ENCODE data around the gene SLPI. TPM values are rescaled to one million over a fixed set of nuclear protein-coding genes. Genes with fewer than 3 reads are reported as not detected.

Gene SLPI
- total RNA-seq, 6 donors from 2014 or later = 1,039 to 7,285 (median 2,025) TPM

DNA sequence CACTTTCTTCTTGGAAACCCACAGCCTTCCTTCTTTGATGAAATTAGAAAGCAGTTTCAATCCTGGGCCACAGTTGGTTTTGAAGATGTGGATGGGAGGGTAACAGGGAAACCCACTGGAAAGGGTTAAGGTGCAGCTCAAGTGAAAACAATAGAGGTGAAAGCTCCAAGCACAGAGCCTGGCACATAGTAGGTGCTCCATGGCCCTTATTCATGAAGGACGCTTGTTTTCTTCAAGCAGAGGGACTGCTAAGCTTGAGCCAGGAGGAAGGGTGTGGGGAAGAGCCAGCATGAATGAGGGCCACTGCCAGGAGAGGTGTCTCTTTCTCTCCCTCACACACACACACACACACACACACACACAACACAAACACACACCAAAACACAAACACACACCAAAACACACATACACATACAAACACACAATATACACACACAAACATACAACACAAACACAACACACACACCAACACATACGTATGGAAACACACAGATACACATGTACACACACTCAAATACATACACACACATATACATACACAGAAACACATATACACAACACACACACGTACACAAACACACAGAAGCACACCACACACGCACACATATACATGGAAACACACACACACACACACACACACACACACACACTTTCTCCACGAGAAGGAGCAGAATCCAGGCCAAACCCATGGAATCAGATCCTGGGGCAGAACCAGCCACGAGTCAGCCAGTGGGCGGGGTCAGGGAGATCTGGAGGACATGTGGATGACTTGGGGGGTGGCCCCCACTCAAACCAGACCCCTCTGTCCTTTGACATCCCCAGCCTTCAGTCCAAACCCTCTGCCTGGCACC lies 28.6 kb upstream of the SLPI start:
- no peak for DNase-seq
- 74 to 83% methylated on average over 5 to 7 of the region's 7 CpGs for WGBS, 2 donors
- peak in 1 of 2 donors; percentile 36 for ATAC-seq (ENCODE audit: low FRiP score in 2 of 2)

DNA sequence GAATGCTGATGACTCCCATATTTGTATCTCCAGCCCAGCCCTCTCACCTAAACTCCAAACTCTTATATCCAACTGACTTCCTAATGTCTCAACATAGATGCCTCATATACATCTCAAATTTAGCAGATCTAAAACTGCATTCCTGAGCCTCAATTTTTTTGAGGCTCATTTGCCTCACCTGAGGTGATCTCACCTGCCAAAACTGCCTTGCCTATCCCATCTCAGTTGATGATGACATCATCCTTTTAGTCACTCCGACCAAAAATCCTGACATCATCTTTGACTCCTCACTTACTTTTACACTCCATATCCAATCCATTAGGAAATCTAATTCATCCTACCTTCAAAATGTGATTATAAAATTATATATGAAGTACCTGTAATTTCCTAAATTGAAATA lies 25.6 kb upstream of the SLPI start:
- no peaks in the 10 kb centered on the region for H3K9me3 ChIP-seq
- 83 to 84% methylated on average over 1 of the region's 1 CpG for WGBS, 2 donors
- DNase-seq (no peak), ATAC-seq (ENCODE audit: low FRiP score in 2 of 2) (no peak)
- H3K27me3 ChIP-seq = no peaks in the 10 kb centered on the region
- H3K36me3 ChIP-seq = no peaks in the 10 kb centered on the region
- no peak overlapping the region for H3K4me3 ChIP-seq
- H3K27ac ChIP-seq = no peak overlapping the region
- no peaks in the 10 kb centered on the region for H3K4me1 ChIP-seq
- TF ChIP-seq EP300 (IDR thresholded peaks at IDR 0.05) = no peak
- TF ChIP-seq, protein P1, sequence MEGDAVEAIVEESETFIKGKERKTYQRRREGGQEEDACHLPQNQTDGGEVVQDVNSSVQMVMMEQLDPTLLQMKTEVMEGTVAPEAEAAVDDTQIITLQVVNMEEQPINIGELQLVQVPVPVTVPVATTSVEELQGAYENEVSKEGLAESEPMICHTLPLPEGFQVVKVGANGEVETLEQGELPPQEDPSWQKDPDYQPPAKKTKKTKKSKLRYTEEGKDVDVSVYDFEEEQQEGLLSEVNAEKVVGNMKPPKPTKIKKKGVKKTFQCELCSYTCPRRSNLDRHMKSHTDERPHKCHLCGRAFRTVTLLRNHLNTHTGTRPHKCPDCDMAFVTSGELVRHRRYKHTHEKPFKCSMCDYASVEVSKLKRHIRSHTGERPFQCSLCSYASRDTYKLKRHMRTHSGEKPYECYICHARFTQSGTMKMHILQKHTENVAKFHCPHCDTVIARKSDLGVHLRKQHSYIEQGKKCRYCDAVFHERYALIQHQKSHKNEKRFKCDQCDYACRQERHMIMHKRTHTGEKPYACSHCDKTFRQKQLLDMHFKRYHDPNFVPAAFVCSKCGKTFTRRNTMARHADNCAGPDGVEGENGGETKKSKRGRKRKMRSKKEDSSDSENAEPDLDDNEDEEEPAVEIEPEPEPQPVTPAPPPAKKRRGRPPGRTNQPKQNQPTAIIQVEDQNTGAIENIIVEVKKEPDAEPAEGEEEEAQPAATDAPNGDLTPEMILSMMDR (IDR thresholded peaks at IDR 0.05) = no peak
- TF ChIP-seq POLR2AphosphoS5 (IDR thresholded peaks at IDR 0.05) = no peak
- TF ChIP-seq POLR2A (IDR thresholded peaks at IDR 0.05) = no peak

More for the DNA sequence above, 28.6 kb upstream of the SLPI start:
- no peaks in the 10 kb centered on the region for H3K36me3 ChIP-seq
- no peaks in the 10 kb centered on the region for H3K9me3 ChIP-seq
- TF ChIP-seq POLR2A (IDR thresholded peaks at IDR 0.05) (no peak), POLR2AphosphoS5 (IDR thresholded peaks at IDR 0.05) (no peak), EP300 (IDR thresholded peaks at IDR 0.05) (no peak)
- TF ChIP-seq, protein P1 (IDR thresholded peaks at IDR 0.05) = no peak
- no peaks in the 10 kb centered on the region for H3K4me1 ChIP-seq
- H3K4me3 ChIP-seq = no peak overlapping the region
- no peaks in the 10 kb centered on the region for H3K27me3 ChIP-seq
- no peak overlapping the region for H3K27ac ChIP-seq

DNA sequence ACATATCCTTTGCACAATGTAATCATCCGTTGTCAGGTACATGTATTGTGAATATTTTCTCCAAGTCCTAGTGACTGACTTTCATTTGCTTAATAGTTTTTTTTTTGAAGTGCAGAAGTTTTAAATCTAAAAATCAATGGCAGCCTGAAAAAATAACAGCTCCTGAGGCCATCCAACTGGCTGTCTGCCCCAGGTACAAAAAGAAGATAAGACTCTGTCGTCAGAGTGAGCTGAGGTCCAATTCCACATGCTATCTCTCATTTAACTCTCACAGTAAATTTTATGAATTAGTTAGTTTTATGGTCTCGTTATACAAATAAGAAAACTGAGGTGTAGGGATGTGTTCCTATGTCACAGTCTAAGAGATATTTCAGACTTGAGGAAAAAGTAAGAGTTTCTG lies 21.0 kb upstream of the SLPI start:
- H3K4me3 ChIP-seq = no peak overlapping the region
- no peak overlapping the region for H3K27ac ChIP-seq
- H3K9me3 ChIP-seq = no peaks in the 10 kb centered on the region
- TF ChIP-seq POLR2A (IDR thresholded peaks at IDR 0.05) = no peak
- TF ChIP-seq, protein P1 (IDR thresholded peaks at IDR 0.05) = no peak
- TF ChIP-seq POLR2AphosphoS5 (IDR thresholded peaks at IDR 0.05) = no peak
- no peak for TF ChIP-seq EP300 (IDR thresholded peaks at IDR 0.05)
- no peaks in the 10 kb centered on the region for H3K27me3 ChIP-seq
- H3K36me3 ChIP-seq = no peaks in the 10 kb centered on the region
- WGBS, 2 donors = 80 to 81% methylated on average over 3 of the region's 3 CpGs
- ATAC-seq (ENCODE audit: low FRiP score in 2 of 2) (no peak), DNase-seq (no peak)
- no peaks in the 10 kb centered on the region for H3K4me1 ChIP-seq

DNA sequence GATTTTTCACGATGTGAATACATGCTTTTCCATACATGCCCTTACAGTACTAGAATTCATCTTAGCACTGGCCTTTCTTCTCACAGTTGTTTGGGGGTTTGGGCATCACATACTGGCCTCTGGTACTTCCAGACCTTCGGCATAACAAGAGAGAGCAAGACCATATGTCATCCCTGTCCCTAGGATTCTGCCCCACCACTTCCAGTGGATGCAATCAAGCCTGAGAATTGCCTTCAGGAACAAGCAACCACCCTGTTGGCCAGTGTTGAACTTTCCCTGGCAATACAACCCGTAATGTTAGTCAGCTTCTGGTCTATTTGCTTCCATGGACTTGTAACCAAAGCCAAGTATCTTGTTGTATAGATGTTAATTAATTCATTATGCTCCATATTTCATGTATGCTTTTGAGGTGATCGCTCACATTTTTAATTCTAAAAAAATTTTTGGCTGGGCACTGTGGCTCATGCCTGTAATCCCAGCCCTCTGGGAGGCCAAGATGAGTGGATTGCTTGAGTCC lies 15.4 kb upstream of the SLPI start:
- Histone ChIP-seq H3K9me3 (no peaks in the 10 kb centered on the region), H3K4me1 (no peaks in the 10 kb centered on the region), H3K27ac (no peak overlapping the region), H3K36me3 (no peaks in the 10 kb centered on the region), H3K4me3 (no peak overlapping the region), H3K27me3 (no peaks in the 10 kb centered on the region)
- no peak for TF ChIP-seq POLR2AphosphoS5 (IDR thresholded peaks at IDR 0.05)
- 89 to 91% methylated on average over 4 of the region's 4 CpGs for WGBS, 2 donors
- no peak for ATAC-seq (ENCODE audit: low FRiP score in 2 of 2)
- no peak for DNase-seq

DNA sequence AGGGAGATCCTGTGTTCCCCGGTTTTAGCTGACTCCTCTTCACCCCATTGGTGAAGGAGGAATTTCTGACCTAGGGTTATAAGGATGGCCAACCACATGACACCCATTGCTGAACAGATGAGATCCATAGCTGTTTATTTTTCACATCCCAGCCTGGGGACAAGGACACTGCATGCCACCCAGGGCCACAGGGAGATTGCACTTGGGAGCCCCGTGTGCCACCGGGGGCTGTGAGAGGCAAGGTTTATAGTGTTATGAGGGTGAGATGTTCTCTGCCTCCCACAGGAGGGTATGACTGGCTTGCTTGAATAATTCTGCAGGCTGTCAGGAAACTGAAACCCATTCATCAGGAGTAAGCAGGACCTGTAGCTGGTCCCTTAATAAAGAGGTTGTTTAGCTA lies 14.7 kb upstream of the SLPI start:
- no peak for TF ChIP-seq EP300 (IDR thresholded peaks at IDR 0.05)
- TF ChIP-seq POLR2AphosphoS5 (IDR thresholded peaks at IDR 0.05) = no peak
- no peak for TF ChIP-seq POLR2A (IDR thresholded peaks at IDR 0.05)
- TF ChIP-seq, protein P1 (IDR thresholded peaks at IDR 0.05) = no peak
- DNase-seq (no peak), ATAC-seq (ENCODE audit: low FRiP score in 2 of 2) (no peak)
- Histone ChIP-seq H3K27ac (no peak overlapping the region), H3K4me1 (no peaks in the 10 kb centered on the region), H3K27me3 (no peaks in the 10 kb centered on the region), H3K9me3 (no peaks in the 10 kb centered on the region), H3K36me3 (no peaks in the 10 kb centered on the region), H3K4me3 (no peak overlapping the region)
- 86 to 100% methylated on average over 1 to 3 of the region's 3 CpGs for WGBS, 2 donors
